OCI-LY3 (cell line): Measurements from ENCODE around the gene PVRIG.
"Not testable (repeated sequence)": the region's sequence is repeated elsewhere in the genome, so short reads cannot be mapped to it uniquely, and the experiment has no call there.

Experiments used
- H2AFZ ChIP-seq: fragments of 200-600, 300-600 bp; shearing (Covaris generic); 2 replicates; pipeline ENCODE4 v1.6.0; 2014; ENCODE audit warnings: antibody characterized with exemption, low read depth, low read length
- H3K27ac ChIP-seq: fragments of 200-600, 300-600 bp; sonication (generic); 2 replicates; pipeline ENCODE4 v1.5.1; 2014; ENCODE audit warnings: mild to moderate bottlenecking, low read length, moderate library complexity, mixed read lengths
- H3K27me3 ChIP-seq: fragments of 200-600, 300-600 bp; sonication (generic); 2 replicates; pipeline ENCODE4 v1.6.1; 2014; ENCODE audit warnings: low read depth, low read length, mixed read lengths
- H3K36me3 ChIP-seq: fragments of 200-600, 300-600 bp; sonication (generic); replicated peaks from 2 replicates; pipeline ENCODE3; 2014; ENCODE audit warnings: low read depth, low read length, mixed read lengths
- H3K4me1 ChIP-seq: fragments of 300-600, 200-600 bp; sonication (generic); 2 replicates; pipeline ENCODE4 v1.6.1; 2014; ENCODE audit warnings: low read length, mixed read lengths
- H3K4me2 ChIP-seq: fragments of 200-600, 300-600 bp; sonication (generic); 2 replicates; pipeline ENCODE4 v1.6.1; 2014; ENCODE audit warnings: low read length, mixed read lengths
- H3K4me3 ChIP-seq: fragments of 300-600, 200-600 bp; sonication (generic); 2 replicates; pipeline ENCODE4 v1.5.1; 2014; ENCODE audit warnings: antibody characterized with exemption, mild to moderate bottlenecking, low read length, moderate library complexity
- H3K79me2 ChIP-seq: fragments of 300-600, 200-600 bp; shearing (Covaris generic); 2 replicates; pipeline ENCODE4 v1.6.1; 2014; ENCODE audit warnings: mild to moderate bottlenecking, low read length, mixed read lengths
- H3K9ac ChIP-seq: fragments of 300-600, 200-600 bp; shearing (Covaris generic); 2 replicates; pipeline ENCODE4 v1.6.0; 2014; ENCODE audit warnings: mild to moderate bottlenecking, low read length, moderate library complexity
- H3K9me3 ChIP-seq: fragments of 200-600, 300-600 bp; shearing (Covaris generic); 2 replicates; pipeline ENCODE4 v1.6.1; 2014; ENCODE audit warnings: low read length, mixed read lengths; ENCODE audit not compliant: insufficient read depth
- H4K20me1 ChIP-seq: fragments of 200-600, 300-600 bp; sonication (generic); 2 replicates; pipeline ENCODE4 v1.6.1; 2016; ENCODE audit warnings: low read length, mixed read lengths; ENCODE audit not compliant: insufficient read depth
- CTCF ChIP-seq: fragments of 200-600, 300-600 bp; sonication (generic); IDR thresholded peaks from 2 replicates; pipeline ENCODE4 v1.5.1; 2014; ENCODE audit warnings: antibody characterized with exemption, low read length, low read depth
- EZH2phosphoT487 ChIP-seq: fragments of 200-600 bp; shearing (Covaris generic); IDR thresholded peaks from 2 replicates; pipeline ENCODE4 v1.6.1; 2018; ENCODE audit warnings: antibody characterized with exemption, mixed run types, low read depth

The PVRIG gene

GRCh38 chr7:100266576-100267354, 47.0 kb downstream of the PVRIG start:
- H3K4me1 ChIP-seq, result peaks cover 16% of the 10 kb centered on the region
- no peaks in the 10 kb centered on the region for H3K27me3 ChIP-seq
- H3K9ac ChIP-seq, result no peak overlapping the region
- no peak overlapping the region for H3K27ac ChIP-seq
- no peak overlapping the region for H2AFZ ChIP-seq
- no peak overlapping the region for H3K4me2 ChIP-seq
- no peaks in the 10 kb centered on the region for H3K79me2 ChIP-seq
- no peaks in the 10 kb centered on the region for H4K20me1 ChIP-seq
- TF ChIP-seq CTCF, result no peak
- TF ChIP-seq EZH2phosphoT487, result no peak
- no peaks in the 10 kb centered on the region for H3K9me3 ChIP-seq
- H3K36me3 ChIP-seq, result no peaks in the 10 kb centered on the region
- H3K4me3 ChIP-seq, result no peak overlapping the region

GRCh38 chr7:100267648-100268047, 47.9 kb downstream of the PVRIG start:
- H3K27ac ChIP-seq, result no peak overlapping the region
- TF ChIP-seq CTCF (no peak), EZH2phosphoT487 (no peak)
- no peaks in the 10 kb centered on the region for H4K20me1 ChIP-seq

GRCh38 chr7:100268882-100269281, 49.1 kb downstream of the PVRIG start:
- not testable (repeated sequence) for H3K4me3 ChIP-seq, H3K4me2 ChIP-seq, H3K27me3 ChIP-seq, H3K27ac ChIP-seq, H3K9ac ChIP-seq, H3K9me3 ChIP-seq, H3K36me3 ChIP-seq, H2AFZ ChIP-seq, H3K79me2 ChIP-seq, H4K20me1 ChIP-seq
- peaks cover 16% of the 10 kb centered on the region for H3K4me1 ChIP-seq

More at GRCh38 chr7:100267648-100268047, 47.9 kb downstream of the PVRIG start:
- Histone ChIP-seq H3K36me3 (no peaks in the 10 kb centered on the region), H3K9ac (no peak overlapping the region), H3K79me2 (no peaks in the 10 kb centered on the region), H3K4me1 (peaks cover 16% of the 10 kb centered on the region), H3K9me3 (no peaks in the 10 kb centered on the region), H3K4me3 (no peak overlapping the region), H3K4me2 (no peak overlapping the region), H2AFZ (no peak overlapping the region), H3K27me3 (no peaks in the 10 kb centered on the region)

GRCh38 chr7:100269306-100270045, 49.7 kb downstream of the PVRIG start:
- H3K27ac ChIP-seq, H4K20me1 ChIP-seq, H3K9me3 ChIP-seq, H3K36me3 ChIP-seq, H3K9ac ChIP-seq, H3K79me2 ChIP-seq, H2AFZ ChIP-seq, H3K27me3 ChIP-seq: not testable (repeated sequence)
- Histone ChIP-seq H3K4me2 (peak overlapping the region; percentile 99), H3K4me1 (peaks cover 16% of the 10 kb centered on the region), H3K4me3 (0 out of 2 replicates have a peak overlapping the region, but pooled peaks have one; percentile 76)

GRCh38 chr7:100270046-100270918, 50.5 kb downstream of the PVRIG start:
- peak overlapping the region; percentile 99 for H3K4me2 ChIP-seq
- H3K36me3 ChIP-seq, H3K9me3 ChIP-seq, H3K79me2 ChIP-seq, H3K27me3 ChIP-seq, H4K20me1 ChIP-seq, H2AFZ ChIP-seq, H3K27ac ChIP-seq: not testable (repeated sequence)
- peaks cover 16% of the 10 kb centered on the region for H3K4me1 ChIP-seq
- peak overlapping the region; percentile 26 for H3K9ac ChIP-seq
- H3K4me3 ChIP-seq, result peak overlapping the region; percentile 76
